Measurements from ENCODE around the gene TMEM132E. TPM values are rescaled to one million over a fixed set of nuclear protein-coding genes. Genes with fewer than 3 reads are reported as not detected.

TMEM132E gene
- total and polyA plus RNA-seq, 7 donors: 0.10 TPM; not detected in 6

- H3K27ac ChIP-seq: no peak overlapping the region
- no peaks in the 10 kb centered on the region for H3K36me3 ChIP-seq
- DNase-seq: no peak
- WGBS, 2 donors: 40 to 59% methylated on average over 12 of the region's 12 CpGs
- TF ChIP-seq POLR2AphosphoS5 (IDR thresholded peaks at IDR 0.05) (no peak), CTCF (IDR thresholded peaks at IDR 0.05) (no peak), EP300 (IDR thresholded peaks at IDR 0.05) (no peak), POLR2A (IDR thresholded peaks at IDR 0.05) (no peak)
- H3K4me1 ChIP-seq: peaks cover 0 to 8% (median 4%) of the 10 kb centered on the region in 4 donors
- H3K27me3 ChIP-seq: peaks cover 13 to 84% (median 34%) of the 10 kb centered on the region in 3 donors
- intact Hi-C loops (cut with DNase I): no loop called here
- H3K4me3 ChIP-seq: no peak overlapping the region
- H3K9me3 ChIP-seq: no peaks in the 10 kb centered on the region
Observed at GRCh38 chr17:34623856-34624766, 44.7 kb downstream of the TMEM132E start.

- 36 to 39% methylated on average over 7 of the region's 7 CpGs for WGBS, 2 donors
- Histone ChIP-seq H3K27me3 (peaks cover 13 to 86% (median 39%) of the 10 kb centered on the region in 3 donors), H3K36me3 (no peaks in the 10 kb centered on the region), H3K9me3 (no peaks in the 10 kb centered on the region), H3K27ac (no peak overlapping the region), H3K4me1 (peaks cover 0 to 8% (median 4%) of the 10 kb centered on the region in 4 donors), H3K4me3 (no peak overlapping the region)
- intact Hi-C loops (cut with DNase I): no loop called here
- no peak for DNase-seq
- TF ChIP-seq EP300 (IDR thresholded peaks at IDR 0.05): no peak
- no peak for TF ChIP-seq CTCF (IDR thresholded peaks at IDR 0.05)
- TF ChIP-seq POLR2A (IDR thresholded peaks at IDR 0.05): no peak
- TF ChIP-seq POLR2AphosphoS5 (IDR thresholded peaks at IDR 0.05): no peak
Observed at GRCh38 chr17:34624767-34625383, 45.5 kb downstream of the TMEM132E start.

- Histone ChIP-seq H3K36me3 (no peaks in the 10 kb centered on the region), H3K9me3 (no peaks in the 10 kb centered on the region), H3K4me1 (peaks cover 0 to 8% (median 4%) of the 10 kb centered on the region in 4 donors), H3K4me3 (no peak overlapping the region), H3K27ac (no peak overlapping the region), H3K27me3 (peaks cover 13 to 87% (median 45%) of the 10 kb centered on the region in 3 donors)
- 10 to 17% methylated on average over 53 of the region's 53 CpGs for WGBS, 2 donors
- DNase-seq: no peak
- intact Hi-C loops (cut with DNase I): no loop called here
- no peak for TF ChIP-seq EP300 (IDR thresholded peaks at IDR 0.05)
- no peak for TF ChIP-seq CTCF (IDR thresholded peaks at IDR 0.05)
- no peak for TF ChIP-seq POLR2A (IDR thresholded peaks at IDR 0.05)
- no peak for TF ChIP-seq POLR2AphosphoS5 (IDR thresholded peaks at IDR 0.05)
Observed at GRCh38 chr17:34626121-34626681, 46.8 kb downstream of the TMEM132E start.

- 82 to 83% methylated on average over 8 of the region's 8 CpGs for WGBS, 2 donors
- Histone ChIP-seq H3K4me1 (peaks cover 0 to 8% (median 4%) of the 10 kb centered on the region in 4 donors), H3K27ac (no peak overlapping the region), H3K9me3 (no peaks in the 10 kb centered on the region), H3K27me3 (peaks cover 18 to 97% (median 52%) of the 10 kb centered on the region in 3 donors), H3K36me3 (no peaks in the 10 kb centered on the region), H3K4me3 (no peak overlapping the region)
- DNase-seq: no peak
- intact Hi-C loops (cut with DNase I): no loop called here
- TF ChIP-seq EP300 (IDR thresholded peaks at IDR 0.05): no peak
- TF ChIP-seq POLR2A (IDR thresholded peaks at IDR 0.05): no peak
- no peak for TF ChIP-seq POLR2AphosphoS5 (IDR thresholded peaks at IDR 0.05)
Observed at GRCh38 chr17:34628879-34629278, 49.5 kb downstream of the TMEM132E start.

GRCh38 chr17:34633351-34633750, 54.0 kb downstream of the TMEM132E start:
- H3K4me1 ChIP-seq: peaks cover 0 to 9% (median 7%) of the 10 kb centered on the region in 4 donors
- intact Hi-C loops (cut with DNase I): no loop called here
- no peak overlapping the region for H3K27ac ChIP-seq
- peaks cover 5 to 81% (median 37%) of the 10 kb centered on the region in 3 donors for H3K27me3 ChIP-seq
- 25 to 30% methylated on average over 4 of the region's 4 CpGs for WGBS, 2 donors
- TF ChIP-seq POLR2A (IDR thresholded peaks at IDR 0.05) (no peak), POLR2AphosphoS5 (IDR thresholded peaks at IDR 0.05) (no peak), EP300 (IDR thresholded peaks at IDR 0.05) (no peak), CTCF (IDR thresholded peaks at IDR 0.05) (no peak)
- H3K36me3 ChIP-seq: no peaks in the 10 kb centered on the region
- no peak overlapping the region for H3K4me3 ChIP-seq
- no peak for DNase-seq
- no peaks in the 10 kb centered on the region for H3K9me3 ChIP-seq
